H9 (cell line): Measurements from ENCODE around the gene CDH13. TPM values are rescaled to one million over a fixed set of nuclear protein-coding genes. Genes with fewer than 3 reads are reported as not detected.

Source experiments
- DNase-seq: peaks from one replicate; pipeline ENCODE4 v3.0.0-alpha.2; 2017
- H2AFZ ChIP-seq: one replicate; pipeline ENCODE4 v1.6.1; 2013; ENCODE audit warnings: mild to moderate bottlenecking, low read length, control low read depth, moderate library complexity
- H2AK5ac ChIP-seq: 2 replicates; pipeline ENCODE4 v1.6.1; 2013; ENCODE audit warnings: low read length, control low read depth, mixed read lengths; ENCODE audit not compliant: insufficient read length
- H2BK120ac ChIP-seq: one replicate; pipeline ENCODE4 v1.6.1; 2013; ENCODE audit warnings: low read depth, mild to moderate bottlenecking, low read length, control low read depth, inconsistent platforms; ENCODE audit not compliant: poor library complexity, severe bottlenecking
- H2BK12ac ChIP-seq: 2 replicates; pipeline ENCODE4 v1.6.1; 2013; ENCODE audit warnings: low read length, control low read depth, mixed read lengths, low read depth; ENCODE audit not compliant: insufficient read length
- H2BK15ac ChIP-seq: 2 replicates; pipeline ENCODE4 v1.6.1; 2013; ENCODE audit warnings: low read depth, low read length, control low read depth
- H2BK20ac ChIP-seq: one replicate; pipeline ENCODE4 v1.6.1; 2013; ENCODE audit warnings: low read depth, mild to moderate bottlenecking, low read length, control low read depth, inconsistent platforms; ENCODE audit not compliant: poor library complexity, severe bottlenecking
- H2BK5ac ChIP-seq: 2 replicates; pipeline ENCODE4 v1.6.1; 2013; ENCODE audit warnings: low read length, control low read depth, mixed read lengths; ENCODE audit not compliant: insufficient read length
- H3K14ac ChIP-seq: 2 replicates; pipeline ENCODE4 v1.6.1; 2013; ENCODE audit warnings: low read length, control low read depth; ENCODE audit not compliant: insufficient read depth
- H3K18ac ChIP-seq: 2 replicates; pipeline ENCODE4 v1.6.1; 2013; ENCODE audit warnings: low read depth, mild to moderate bottlenecking, mixed read lengths, low read length, control low read depth; ENCODE audit not compliant: insufficient read length
- H3K23ac ChIP-seq: 2 replicates; pipeline ENCODE4 v1.6.1; 2013; ENCODE audit warnings: low read length, control low read depth, mixed read lengths, low read depth; ENCODE audit not compliant: insufficient read length
- H3K23me2 ChIP-seq: 2 replicates; pipeline ENCODE4 v1.6.1; 2013; ENCODE audit warnings: low read depth, mild to moderate bottlenecking, mixed read lengths, low read length, control low read depth; ENCODE audit not compliant: insufficient read length, poor library complexity, severe bottlenecking
- H3K27ac ChIP-seq: 2 replicates; pipeline ENCODE4 v1.5.1; 2013; ENCODE audit warnings: low read length, control low read depth, mixed read lengths, low read depth; ENCODE audit not compliant: insufficient read length
- H3K27me3 ChIP-seq: 2 replicates; pipeline ENCODE4 v1.6.1; 2013; ENCODE audit warnings: low read length, control low read depth, inconsistent platforms; ENCODE audit not compliant: insufficient read depth
- H3K4ac ChIP-seq: 2 replicates; pipeline ENCODE4 v1.6.1; 2013; ENCODE audit warnings: low read depth, mild to moderate bottlenecking, control low read depth, inconsistent platforms, low read length, moderate library complexity
- H3K4me1 ChIP-seq: 2 replicates; pipeline ENCODE4 v1.6.1; 2013; ENCODE audit warnings: low read length, control low read depth, inconsistent platforms; ENCODE audit not compliant: insufficient read depth
- H3K4me2 ChIP-seq: 2 replicates; pipeline ENCODE4 v1.6.1; 2013; ENCODE audit warnings: low read length, control low read depth, mixed read lengths; ENCODE audit not compliant: insufficient read length, insufficient read depth
- H3K56ac ChIP-seq: 2 replicates; pipeline ENCODE4 v1.6.1; 2013; ENCODE audit warnings: low read depth, mild to moderate bottlenecking, mixed read lengths, low read length, control low read depth; ENCODE audit not compliant: insufficient read length
- H3K79me1 ChIP-seq: 2 replicates; pipeline ENCODE4 v1.6.1; 2013; ENCODE audit warnings: low read depth, mild to moderate bottlenecking, moderate library complexity, low read length, control low read depth, inconsistent platforms; ENCODE audit not compliant: insufficient read depth, poor library complexity, severe bottlenecking
- H3K79me2 ChIP-seq: 2 replicates; pipeline ENCODE4 v1.6.1; 2013; ENCODE audit warnings: low read length, control low read depth, inconsistent platforms; ENCODE audit not compliant: insufficient read depth
- H3K9ac ChIP-seq: 2 replicates; pipeline ENCODE4 v1.6.1; 2013; ENCODE audit warnings: low read length, control low read depth, mixed read lengths; ENCODE audit not compliant: insufficient read length; ENCODE audit errors: extremely low read depth
- H3K9me3 ChIP-seq: one replicate; pipeline ENCODE4 v1.6.1; 2013; ENCODE audit warnings: low read depth, low read length, inconsistent platforms; ENCODE audit not compliant: control insufficient read depth
- H3T11ph ChIP-seq: one replicate; pipeline ENCODE4 v1.6.1; 2013; ENCODE audit warnings: mild to moderate bottlenecking, low read length, control low read depth, inconsistent platforms
- H4K20me1 ChIP-seq: one replicate; pipeline ENCODE4 v1.6.1; 2013; ENCODE audit not compliant: control insufficient read depth, insufficient read length, insufficient read depth
- H4K5ac ChIP-seq: 2 replicates; pipeline ENCODE4 v1.6.1; 2013; ENCODE audit warnings: low read depth, mild to moderate bottlenecking, mixed read lengths, low read length, control low read depth; ENCODE audit not compliant: insufficient read length
- H4K8ac ChIP-seq: replicated peaks from 2 replicates; pipeline ENCODE4 v1.6.1; 2013; ENCODE audit warnings: low read length, control low read depth, mixed read lengths, low read depth; ENCODE audit not compliant: insufficient read length
- H4K91ac ChIP-seq: 2 replicates; pipeline ENCODE4 v1.6.1; 2013; ENCODE audit warnings: low read depth, mild to moderate bottlenecking, moderate library complexity, mixed read lengths, low read length, control low read depth; ENCODE audit not compliant: insufficient read length
- H3K27ac Mint-ChIP-seq, 3 experiments: 2 replicates in 2 of 3; 3 replicates in 1 of 3; pipeline ENCODE4 v1.8.0; 2020 to 2021; ENCODE audit warnings: mixed read lengths in 3 of 3, mild to moderate bottlenecking in 1 of 3, moderate library complexity in 1 of 3
- H3K27me3 Mint-ChIP-seq: 2 replicates; pipeline ENCODE4 v1.8.0; 2021; ENCODE audit warnings: low read depth, mild to moderate bottlenecking, moderate library complexity, mixed read lengths
- H3K36me3 Mint-ChIP-seq, 3 experiments: 2 replicates in 2 of 3; 3 replicates in 1 of 3; pipeline ENCODE4 v1.8.0; 2020 to 2021; ENCODE audit warnings: low read depth in 3 of 3, mixed read lengths in 3 of 3; ENCODE audit not compliant: insufficient read depth in 1 of 3
- H3K4me1 Mint-ChIP-seq, 2 experiments: 2 replicates each; pipeline ENCODE4 v1.8.0; 2020; ENCODE audit warnings: mixed read lengths in 2 of 2
- H3K4me3 Mint-ChIP-seq, 2 experiments: 2 replicates in 1 of 2; 3 replicates in 1 of 2; pipeline ENCODE4 v1.8.0; 2020 to 2021; ENCODE audit warnings: mild to moderate bottlenecking in 2 of 2, mixed read lengths in 2 of 2, moderate library complexity in 1 of 2
- H3K9me3 Mint-ChIP-seq, 2 experiments: 2 replicates in 1 of 2; 3 replicates in 1 of 2; pipeline ENCODE4 v1.8.0; 2020; ENCODE audit warnings: mild to moderate bottlenecking in 2 of 2, mixed read lengths in 2 of 2, moderate library complexity in 1 of 2
- WGBS: extraction: QIAGEN DNeasy Blood & Tissue Kit; methylation state at CpG from one replicate; pipeline ENCODE4 v1.1.7; 2013; ENCODE audit warnings: missing lambda C conversion rate, low lambda C conversion rate, mixed read lengths; ENCODE audit not compliant: insufficient read length; ENCODE audit errors: extremely low coverage; 5-methylcytosine and 5-hydroxymethylcytosine counted together
- total RNA-seq: library from RNA; stranded (reverse); gene quantifications from 2 replicates; pipeline ENCODE4 v1.2.1, GENCODE V29; 2021
- TF ChIP-seq, protein P1 (sequence below): fragments of 200-600 bp; sonication (generic); conservative IDR thresholded peaks from 3 replicates; pipeline ENCODE4 v1.8.0; 2021; ENCODE audit warnings: antibody characterized with exemption, mild to moderate bottlenecking

Gene CDH13
- total RNA-seq, 1 experiment from 2014 or later = 1.5 TPM

- Histone ChIP-seq H3K79me1 (no peaks in the 10 kb centered on the region), H2AFZ (no peak overlapping the region), H3K4me1 (no peaks in the 10 kb centered on the region), H3K79me2 (no peaks in the 10 kb centered on the region), H4K91ac (no peak overlapping the region), H3K9ac (no peak overlapping the region), H2BK15ac (no peak overlapping the region), H2AK5ac (no peak overlapping the region), H2BK120ac (no peak overlapping the region), H3K23ac (no peak overlapping the region), H3K56ac (no peak overlapping the region), H3K27me3 (no peaks in the 10 kb centered on the region), H4K5ac (no peak overlapping the region), H3K14ac (no peak overlapping the region), H3K27ac (no peak overlapping the region), H3K18ac (no peak overlapping the region), H2BK20ac (no peak overlapping the region), H3K4ac (no peak overlapping the region), H4K8ac (no peak overlapping the region), H2BK12ac (no peak overlapping the region), H3T11ph (no peak overlapping the region), H4K20me1 (no peaks in the 10 kb centered on the region), H2BK5ac (no peak overlapping the region), H3K9me3 (no peaks in the 10 kb centered on the region), H3K4me2 (no peak overlapping the region), H3K23me2 (no peaks in the 10 kb centered on the region)
- no peak overlapping the region for H3K27ac Mint-ChIP-seq
- H3K36me3 Mint-ChIP-seq = no peaks in the 10 kb centered on the region
- peaks cover 0 to under 1% of the 10 kb centered on the region in 2 experiments; a peak in 1 of 4 replicates for H3K4me1 Mint-ChIP-seq
- H3K4me3 Mint-ChIP-seq = no peak overlapping the region
- DNase-seq = no peak
- peaks cover 0 to 1% of the 10 kb centered on the region in 2 experiments; a peak in 1 of 5 replicates for H3K9me3 Mint-ChIP-seq
- TF ChIP-seq, protein P1, sequence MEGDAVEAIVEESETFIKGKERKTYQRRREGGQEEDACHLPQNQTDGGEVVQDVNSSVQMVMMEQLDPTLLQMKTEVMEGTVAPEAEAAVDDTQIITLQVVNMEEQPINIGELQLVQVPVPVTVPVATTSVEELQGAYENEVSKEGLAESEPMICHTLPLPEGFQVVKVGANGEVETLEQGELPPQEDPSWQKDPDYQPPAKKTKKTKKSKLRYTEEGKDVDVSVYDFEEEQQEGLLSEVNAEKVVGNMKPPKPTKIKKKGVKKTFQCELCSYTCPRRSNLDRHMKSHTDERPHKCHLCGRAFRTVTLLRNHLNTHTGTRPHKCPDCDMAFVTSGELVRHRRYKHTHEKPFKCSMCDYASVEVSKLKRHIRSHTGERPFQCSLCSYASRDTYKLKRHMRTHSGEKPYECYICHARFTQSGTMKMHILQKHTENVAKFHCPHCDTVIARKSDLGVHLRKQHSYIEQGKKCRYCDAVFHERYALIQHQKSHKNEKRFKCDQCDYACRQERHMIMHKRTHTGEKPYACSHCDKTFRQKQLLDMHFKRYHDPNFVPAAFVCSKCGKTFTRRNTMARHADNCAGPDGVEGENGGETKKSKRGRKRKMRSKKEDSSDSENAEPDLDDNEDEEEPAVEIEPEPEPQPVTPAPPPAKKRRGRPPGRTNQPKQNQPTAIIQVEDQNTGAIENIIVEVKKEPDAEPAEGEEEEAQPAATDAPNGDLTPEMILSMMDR = no peak
- no peaks in the 10 kb centered on the region; the same call in none of the 2 replicates for H3K27me3 Mint-ChIP-seq
- no CpG with 5 or more reads among the region's 4 CpGs for WGBS
Measured at GRCh38 chr16:82801361-82801760, 174.6 kb downstream of the CDH13 start.
